HEK293T (cell line): ENCODE measurements around the gene CABP4.
A peak's percentile ranks its signal among the peaks of the same experiment; 100 is the strongest.
"Not testable (repeated sequence)": the region's sequence is repeated elsewhere in the genome, so short reads cannot be mapped to it uniquely, and the experiment has no call there.

ENCODE experiments used
- CTCF ChIA-PET: fragments of 350-600 bp; formaldehyde crosslinking; extraction: SDS; loops from one replicate; lab custom pipeline; 2021; ENCODE audit warnings: antibody characterized with exemption, inconsistent platforms; lab: Yijun Ruan, JAX
- POLR2A ChIA-PET: fragments of 350-600 bp; formaldehyde crosslinking; extraction: SDS; loops from one replicate; lab custom pipeline; 2020; ENCODE audit warnings: antibody characterized with exemption, inconsistent platforms; lab: Yijun Ruan, JAX
- DNase-seq: peaks from one replicate; pipeline ENCODE4 v3.0.0; 2012; ENCODE audit warnings: mixed read lengths; ENCODE audit errors: extremely low spot score
- BHLHE40 ChIP-seq: fragments of 450-650 bp; IDR thresholded peaks from 2 replicates; pipeline ENCODE4 v1.6.1; 2016; ENCODE audit warnings: mild to moderate bottlenecking, moderate library complexity, borderline replicate concordance
- CTBP1 ChIP-seq: fragments of 450-650 bp; IDR thresholded peaks from 2 replicates; pipeline ENCODE4 v1.6.1; 2016; ENCODE audit warnings: borderline replicate concordance
- ELF4 ChIP-seq: fragments of 450-650 bp; IDR thresholded peaks from 2 replicates; pipeline ENCODE4 v1.6.1; 2017; ENCODE audit warnings: antibody characterized with exemption
- FOXA1 ChIP-seq: fragments of 450-650 bp; IDR thresholded peaks from 2 replicates; pipeline ENCODE4 v1.6.1; 2016; ENCODE audit warnings: mild to moderate bottlenecking
- FOXK2 ChIP-seq: fragments of 450-650 bp; IDR thresholded peaks from 2 replicates; pipeline ENCODE4 v1.6.1; 2016; ENCODE audit warnings: mild to moderate bottlenecking
- FOXM1 ChIP-seq: fragments of 450-650 bp; IDR thresholded peaks from 2 replicates; pipeline ENCODE4 v1.6.1; 2017; ENCODE audit warnings: mild to moderate bottlenecking, borderline replicate concordance
- HDGF ChIP-seq: fragments of 450-650 bp; IDR thresholded peaks from 2 replicates; pipeline ENCODE4 v1.6.1; 2017; ENCODE audit warnings: antibody characterized with exemption, borderline replicate concordance
- L3MBTL2 ChIP-seq: fragments of 450-650 bp; conservative IDR thresholded peaks from 2 replicates; pipeline ENCODE4 v1.6.1; 2016; ENCODE audit warnings: mild to moderate bottlenecking
- LEF1 ChIP-seq: fragments of 450-650 bp; IDR thresholded peaks from 2 replicates; pipeline ENCODE4 v1.6.1; 2017; ENCODE audit warnings: mild to moderate bottlenecking, borderline replicate concordance
- NFRKB ChIP-seq: fragments of 450-650 bp; IDR thresholded peaks from 2 replicates; pipeline ENCODE4 v1.6.1; 2016; ENCODE audit warnings: mild to moderate bottlenecking, moderate library complexity
- PKNOX1 ChIP-seq: fragments of 450-650 bp; IDR thresholded peaks from 2 replicates; pipeline ENCODE4 v1.6.1; 2016
- SUZ12 ChIP-seq: fragments of 450-650 bp; IDR thresholded peaks from 2 replicates; pipeline ENCODE4 v1.6.1; 2016; ENCODE audit warnings: mild to moderate bottlenecking
- TARDBP ChIP-seq: fragments of 450-650 bp; IDR thresholded peaks from 2 replicates; pipeline ENCODE4 v1.6.1; 2016
- ZNF384 ChIP-seq: fragments of 450-650 bp; IDR thresholded peaks from 2 replicates; pipeline ENCODE4 v1.6.1; 2016

CABP4 gene

GRCh38 chr11:67482275-67482826 is 27.2 kb downstream of the CABP4 start:
- DNase-seq, result no peak
- TF ChIP-seq FOXM1 (no peak), ZNF384 (peak; percentile 87)
- POLR2A ChIA-PET, result interaction anchor here (0.6 to 1.6 kb wide), 16 partner anchors 9 to 128 kb away, joined by 3 to 10 read pairs (median 4); partner anchors contain the start of genes PPP1CA, RAD9A and TMEM134
- CTCF ChIA-PET, result interaction anchor here (0.6 to 0.7 kb wide), 2 partner anchors 13 to 90 kb away, joined by 3 to 4 read pairs; no protein-coding TSS in a partner anchor

DNA sequence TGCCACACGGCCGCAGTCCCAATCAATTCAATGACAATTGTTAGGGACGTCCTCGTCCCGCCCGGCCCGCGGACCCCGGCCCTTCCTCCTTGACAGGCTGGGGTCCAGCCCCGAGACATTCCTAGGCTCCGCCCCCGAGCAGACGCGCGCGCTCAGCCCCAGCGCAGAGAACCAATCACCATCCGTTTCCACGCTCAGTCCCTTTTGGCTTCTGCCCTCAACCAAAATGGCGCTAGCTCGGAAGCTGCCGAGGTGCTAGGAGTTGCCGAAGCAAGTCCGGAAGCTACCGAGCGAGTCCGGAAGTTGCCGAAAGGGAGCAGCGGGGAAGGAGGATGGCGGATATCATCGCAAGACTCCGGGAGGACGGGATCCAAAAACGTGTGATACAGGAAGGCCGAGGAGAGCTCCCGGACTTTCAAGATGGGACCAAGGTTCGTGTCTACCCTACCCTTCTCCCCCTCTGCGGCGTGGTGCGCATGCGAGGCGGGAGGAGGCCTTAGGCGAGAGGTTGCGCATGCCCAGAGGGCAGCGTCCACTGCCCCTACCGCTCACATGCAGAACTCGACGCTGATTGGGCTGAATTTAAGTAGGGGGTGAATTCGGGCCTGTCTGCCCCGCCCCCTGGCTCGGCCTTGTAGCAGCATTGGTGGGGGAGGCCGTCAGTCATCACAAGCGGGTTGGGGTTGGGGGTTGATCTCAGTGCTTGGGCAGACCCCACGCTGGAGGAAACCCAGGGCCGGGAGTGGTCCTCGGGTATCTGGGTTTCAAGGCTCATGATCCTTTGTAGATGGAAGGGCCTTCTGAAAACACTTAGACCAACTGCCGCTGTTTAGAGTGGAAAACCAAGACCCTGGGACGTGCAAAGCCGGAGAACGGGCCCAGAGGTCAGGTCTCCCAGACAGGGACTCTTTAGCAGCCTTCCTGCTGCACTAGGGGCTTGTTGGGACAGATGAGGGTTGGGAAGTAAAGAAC is 28.0 kb downstream of the CABP4 start, which contains the start of gene AIP:
Gene AIP, plus strand, starts transcription at position 200 of the 972 bp plus-strand sequence. Its CDS starts 133 bp downstream, at position 333.
- CTCF ChIA-PET, result interaction anchor here (0.6 to 0.7 kb wide), 2 partner anchors 12 to 90 kb away, joined by 3 to 4 read pairs; no protein-coding TSS in a partner anchor
- POLR2A ChIA-PET, result interaction anchor here (0.6 to 1.6 kb wide), 14 partner anchors 9 to 129 kb away, joined by 3 to 10 read pairs (median 4); partner anchors contain the start of genes PPP1CA, RAD9A and TMEM134
- no peak for TF ChIP-seq FOXK2
- peak; percentile 100 for TF ChIP-seq L3MBTL2
- TF ChIP-seq PKNOX1, result peak; percentile 98
- TF ChIP-seq ELF4, result peak; percentile 52; the same call in 1 of the 2 replicates
- DNase-seq, result peak; percentile 98

DNA sequence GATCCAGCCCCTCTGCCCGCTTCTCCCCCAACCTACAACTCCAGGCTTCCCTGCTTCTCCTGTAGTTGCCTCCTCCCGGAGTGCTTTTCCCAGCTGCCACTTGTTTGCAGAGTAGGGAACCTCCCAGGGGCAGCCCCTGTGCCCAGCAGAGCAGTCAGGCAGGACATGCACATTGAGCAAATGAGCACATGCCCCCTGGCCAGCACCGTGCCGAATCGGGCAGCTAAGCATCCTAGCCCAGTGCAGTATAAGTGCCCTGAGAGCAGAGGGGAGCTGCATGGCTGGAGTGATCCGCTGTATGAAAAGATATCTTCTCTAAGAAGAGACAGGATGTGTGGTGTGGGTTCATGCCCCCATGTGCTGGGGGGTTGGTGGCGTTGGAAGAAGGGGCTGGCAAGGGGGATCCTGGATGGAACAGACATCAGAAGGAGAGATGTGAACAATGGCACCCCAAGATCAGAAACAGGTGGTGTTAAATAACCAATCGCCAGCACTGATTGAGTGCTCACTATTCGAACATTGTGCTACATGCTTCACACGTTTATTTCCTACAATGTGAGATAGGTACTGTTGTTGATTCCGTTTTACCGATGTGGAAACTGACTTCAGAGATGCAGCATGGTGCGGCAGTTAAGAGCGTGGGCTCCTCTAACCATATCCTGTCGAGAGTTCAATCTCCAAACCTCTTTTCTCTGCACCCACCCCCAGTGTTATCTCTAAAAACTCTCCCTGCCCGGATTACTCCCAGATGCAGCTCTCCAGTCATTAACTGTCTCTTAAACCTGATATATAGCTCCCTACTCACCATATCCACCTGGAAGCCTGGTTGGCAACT is 28.9 kb downstream of the CABP4 start:
- CTCF ChIA-PET, result no interaction called here
- TF ChIP-seq FOXA1 (no peak), SUZ12 (no peak), TARDBP (no peak), BHLHE40 (no peak), ELF4 (no peak), NFRKB (no peak), HDGF (no peak), PKNOX1 (no peak), ZNF384 (no peak), CTBP1 (no peak)
- POLR2A ChIA-PET, result no interaction called here
- DNase-seq, result no peak

GRCh38 chr11:67484847-67485311 is 29.7 kb downstream of the CABP4 start:
- ChIA-PET POLR2A (no interaction called here), CTCF (no interaction called here)
- TF ChIP-seq PKNOX1 (no peak), TARDBP (no peak), BHLHE40 (no peak), HDGF (no peak), ELF4 (no peak), LEF1 (no peak), L3MBTL2 (no peak)
- DNase-seq, result no peak

GRCh38 chr11:67485873-67486361 is 30.8 kb downstream of the CABP4 start:
- DNase-seq, POLR2A ChIA-PET, CTCF ChIA-PET: not testable (repeated sequence)

- POLR2A ChIA-PET, result no interaction called here
- DNase-seq, result no peak
- CTCF ChIA-PET, result no interaction called here
- TF ChIP-seq BHLHE40, result no peak
Measured at GRCh38 chr11:67486481-67487195, 31.5 kb downstream of the CABP4 start.
